ENCODE results near the gene DOCK2.

Gene DOCK2

GRCh38 chr5:169943026-169943425 lies 306.0 kb downstream of the DOCK2 start:
- TF ChIP-seq CTCF (IDR thresholded peaks at IDR 0.05; ENCODE audit: low read depth, low read length, poor library complexity, severe bottlenecking) (no peak), EZH2phosphoT487 (IDR thresholded peaks at IDR 0.05; ENCODE audit: borderline replicate concordance, low read length) (no peak)
- Histone ChIP-seq H3K27me3 (ENCODE audit: control insufficient read depth, low read length) (no peaks in the 10 kb centered on the region), H3K9me3 (ENCODE audit: control insufficient read depth, insufficient read depth, low read length) (no peaks in the 10 kb centered on the region), H3K9me2 (replicated peaks; ENCODE audit: control insufficient read depth, low read length) (no peaks in the 10 kb centered on the region), H3K4me2 (ENCODE audit: low read length) (no peak overlapping the region), H3K4me1 (ENCODE audit: control insufficient read depth, low read length) (no peaks in the 10 kb centered on the region), H3F3A (ENCODE audit: control insufficient read depth, insufficient read depth) (no peaks in the 10 kb centered on the region), H3K79me2 (ENCODE audit: control insufficient read depth, low read length) (no peaks in the 10 kb centered on the region), H3K4me3 (ENCODE audit: low read length) (no peak overlapping the region), H4K20me1 (ENCODE audit: control insufficient read depth, insufficient read depth, low read depth, low read length) (no peaks in the 10 kb centered on the region), H3K27ac (ENCODE audit: low read depth, low read length) (no peak overlapping the region), H3K36me3 (ENCODE audit: control insufficient read depth, low read length) (peaks cover 11% of the 10 kb centered on the region)

DNA sequence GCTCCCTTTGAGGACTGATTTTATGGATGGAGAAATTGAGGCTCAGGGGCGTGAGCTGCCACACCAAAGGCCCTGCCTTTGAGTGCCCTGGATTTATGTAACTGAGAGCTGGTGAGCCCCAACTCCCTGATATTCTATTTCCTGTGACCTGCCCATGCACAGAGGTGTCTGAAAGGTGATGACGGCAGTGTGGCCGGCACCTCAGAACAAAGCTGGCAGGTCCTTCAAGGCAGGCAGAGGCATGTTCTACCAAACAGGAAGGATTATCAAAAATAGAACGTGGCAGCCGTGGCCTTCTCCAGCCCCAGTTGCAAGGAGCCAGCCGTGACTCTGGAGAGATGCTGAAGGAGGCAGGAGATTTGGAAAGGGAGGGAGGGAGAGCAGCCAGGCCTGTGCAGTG lies 307.0 kb downstream of the DOCK2 start:
- H3K27me3 ChIP-seq (ENCODE audit: control insufficient read depth, low read length), result no peaks in the 10 kb centered on the region
- H3K27ac ChIP-seq (ENCODE audit: low read depth, low read length), result no peak overlapping the region
- H3K9me2 ChIP-seq (replicated peaks; ENCODE audit: control insufficient read depth, low read length), result no peaks in the 10 kb centered on the region
- H3F3A ChIP-seq (ENCODE audit: control insufficient read depth, insufficient read depth), result no peaks in the 10 kb centered on the region
- peaks cover 11% of the 10 kb centered on the region for H3K36me3 ChIP-seq (ENCODE audit: control insufficient read depth, low read length)
- no peaks in the 10 kb centered on the region for H3K79me2 ChIP-seq (ENCODE audit: control insufficient read depth, low read length)
- no peak overlapping the region for H3K4me3 ChIP-seq (ENCODE audit: low read length)
- no peak overlapping the region for H3K4me2 ChIP-seq (ENCODE audit: low read length)
- H3K9me3 ChIP-seq (ENCODE audit: control insufficient read depth, insufficient read depth, low read length), result no peaks in the 10 kb centered on the region
- no peaks in the 10 kb centered on the region for H3K4me1 ChIP-seq (ENCODE audit: control insufficient read depth, low read length)
- no peaks in the 10 kb centered on the region for H4K20me1 ChIP-seq (ENCODE audit: control insufficient read depth, insufficient read depth, low read depth, low read length)
- no peak for TF ChIP-seq EZH2phosphoT487 (IDR thresholded peaks at IDR 0.05; ENCODE audit: borderline replicate concordance, low read length)
- TF ChIP-seq CTCF (IDR thresholded peaks at IDR 0.05; ENCODE audit: low read depth, low read length, poor library complexity, severe bottlenecking), result no peak

GRCh38 chr5:169944922-169945680 lies 308.0 kb downstream of the DOCK2 start:
- no peaks in the 10 kb centered on the region for H3F3A ChIP-seq (ENCODE audit: control insufficient read depth, insufficient read depth)
- H3K4me3 ChIP-seq (ENCODE audit: low read length), result no peak overlapping the region
- H3K9me2 ChIP-seq (replicated peaks; ENCODE audit: control insufficient read depth, low read length), result no peaks in the 10 kb centered on the region
- H4K20me1 ChIP-seq (ENCODE audit: control insufficient read depth, insufficient read depth, low read depth, low read length), result no peaks in the 10 kb centered on the region
- H3K9me3 ChIP-seq (ENCODE audit: control insufficient read depth, insufficient read depth, low read length), result no peaks in the 10 kb centered on the region
- H3K4me2 ChIP-seq (ENCODE audit: low read length), result no peak overlapping the region
- no peaks in the 10 kb centered on the region for H3K79me2 ChIP-seq (ENCODE audit: control insufficient read depth, low read length)
- no peak overlapping the region for H3K27ac ChIP-seq (ENCODE audit: low read depth, low read length)
- no peak for TF ChIP-seq CTCF (IDR thresholded peaks at IDR 0.05; ENCODE audit: low read depth, low read length, poor library complexity, severe bottlenecking)
- TF ChIP-seq EZH2phosphoT487 (IDR thresholded peaks at IDR 0.05; ENCODE audit: borderline replicate concordance, low read length), result no peak
- no peaks in the 10 kb centered on the region for H3K4me1 ChIP-seq (ENCODE audit: control insufficient read depth, low read length)
- peaks cover 11% of the 10 kb centered on the region for H3K36me3 ChIP-seq (ENCODE audit: control insufficient read depth, low read length)
- H3K27me3 ChIP-seq (ENCODE audit: control insufficient read depth, low read length), result no peaks in the 10 kb centered on the region

Measured in DOHH2 (cell line).